Transverse colon (tissue), 4 donors: ENCODE results near the gene NTMT2.

Experiments used
- POLR2AphosphoS5 ChIP-seq, 3 donors: sonication (generic); formaldehyde crosslinking; IDR thresholded peaks; one replicate each; pipeline ENCODE4 v1.6.1; 2016; ENCODE audit warnings: antibody characterized with exemption in 3 of 3
- TF ChIP-seq, protein P1 (sequence below), 5 experiments: fragments of 200-600 bp in 3 of 5; fragments of 450-650 bp in 2 of 5; sonication (generic) in 3 of 5; IDR thresholded peaks; 1 replicate in 2 of 5; 2 replicates in 3 of 5; pipeline ENCODE4 v1.5.1; 2016 to 2017; ENCODE audit warnings: antibody characterized with exemption in 5 of 5, inconsistent platforms in 3 of 5, mild to moderate bottlenecking in 2 of 5, moderate library complexity in 1 of 5

DNA sequence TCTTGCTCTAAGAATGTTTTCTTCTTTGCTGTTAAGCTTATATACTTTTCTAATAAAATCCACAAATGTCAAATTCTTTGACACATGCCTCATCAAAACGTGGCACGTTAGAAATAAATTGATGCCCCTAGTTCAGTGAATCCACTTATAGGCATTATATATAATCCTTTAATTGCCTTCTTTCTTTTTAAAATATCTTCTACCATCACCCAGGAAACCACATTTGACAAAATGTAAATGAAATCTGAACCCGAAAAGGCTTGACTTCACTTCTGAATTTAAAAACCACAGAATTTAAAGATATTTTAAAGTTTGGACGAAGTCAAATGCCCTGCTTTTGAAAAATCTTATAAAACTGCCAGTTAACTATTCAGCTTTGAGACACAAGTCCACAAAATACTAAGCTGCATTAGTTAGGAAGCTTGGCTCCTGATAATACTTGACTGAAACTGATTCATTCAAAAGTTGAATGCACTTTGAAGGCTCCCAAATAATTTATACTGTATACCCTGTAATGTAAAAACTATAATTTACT is 48.9 kb upstream of the NTMT2 start:
- TF ChIP-seq, protein P1, sequence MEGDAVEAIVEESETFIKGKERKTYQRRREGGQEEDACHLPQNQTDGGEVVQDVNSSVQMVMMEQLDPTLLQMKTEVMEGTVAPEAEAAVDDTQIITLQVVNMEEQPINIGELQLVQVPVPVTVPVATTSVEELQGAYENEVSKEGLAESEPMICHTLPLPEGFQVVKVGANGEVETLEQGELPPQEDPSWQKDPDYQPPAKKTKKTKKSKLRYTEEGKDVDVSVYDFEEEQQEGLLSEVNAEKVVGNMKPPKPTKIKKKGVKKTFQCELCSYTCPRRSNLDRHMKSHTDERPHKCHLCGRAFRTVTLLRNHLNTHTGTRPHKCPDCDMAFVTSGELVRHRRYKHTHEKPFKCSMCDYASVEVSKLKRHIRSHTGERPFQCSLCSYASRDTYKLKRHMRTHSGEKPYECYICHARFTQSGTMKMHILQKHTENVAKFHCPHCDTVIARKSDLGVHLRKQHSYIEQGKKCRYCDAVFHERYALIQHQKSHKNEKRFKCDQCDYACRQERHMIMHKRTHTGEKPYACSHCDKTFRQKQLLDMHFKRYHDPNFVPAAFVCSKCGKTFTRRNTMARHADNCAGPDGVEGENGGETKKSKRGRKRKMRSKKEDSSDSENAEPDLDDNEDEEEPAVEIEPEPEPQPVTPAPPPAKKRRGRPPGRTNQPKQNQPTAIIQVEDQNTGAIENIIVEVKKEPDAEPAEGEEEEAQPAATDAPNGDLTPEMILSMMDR (IDR thresholded peaks at IDR 0.05): no peak
- TF ChIP-seq POLR2AphosphoS5 (IDR thresholded peaks at IDR 0.05): no peak
